ENCODE measurements around the gene AARS2. TPM values are rescaled to one million over a fixed set of nuclear protein-coding genes. Genes with fewer than 3 reads are reported as not detected.

AARS2 gene
- total and polyA plus RNA-seq, 10 of the 15 experiments (the other 5 are each of a cell fraction or from before 2014, with no cell fraction given), result 0.71 to 18.3 (median 12.7) TPM

GRCh38 chr6:44284121-44284520 lies 29.0 kb downstream of the AARS2 start:
- Histone ChIP-seq H3K4me3 (no peak overlapping the region), H3K27me3 (replicated peaks in 1 of 2; ENCODE audit: control insufficient read depth in 2 of 2, insufficient read depth in 2 of 2, low read length in 1 of 2) (peaks cover 0 to 1% of the 10 kb centered on the region in 2 experiments; a peak in 2 of 4 replicates), H3K9me3 (replicated peaks; ENCODE audit: control insufficient read depth, insufficient read depth, low read length) (no peaks in the 10 kb centered on the region), H3K79me2 (ENCODE audit: control insufficient read depth, insufficient read depth, low read length) (no peaks in the 10 kb centered on the region), H3K36me3 (ENCODE audit: control insufficient read depth in 2 of 2, insufficient read depth in 2 of 2, low read length in 1 of 2) (no peaks in the 10 kb centered on the region), H3K27ac (ENCODE audit: control insufficient read depth, insufficient read depth) (no peak overlapping the region), H2AFZ (ENCODE audit: control insufficient read depth, low read depth, low read length) (no peak overlapping the region), H3K4me1 (ENCODE audit: control insufficient read depth, insufficient read depth, low read length) (no peaks in the 10 kb centered on the region), H4K20me1 (ENCODE audit: control insufficient read depth, insufficient read depth) (no peaks in the 10 kb centered on the region), H3K4me2 (ENCODE audit: control insufficient read depth, insufficient read depth) (no peak overlapping the region), H3K9ac (ENCODE audit: control insufficient read depth, insufficient read depth, low read length) (no peak overlapping the region)
- WGBS (ENCODE audit: insufficient coverage, insufficient replicate concordance, low lambda C conversion rate, missing lambda C conversion rate), result 0% methylated on average over 2 of the region's 2 CpGs
- intact Hi-C loops (cut with micrococcal nuclease; ENCODE audit: unreplicated experiment), result no loop called here
- ChIA-PET RAD21 (ENCODE audit: unreplicated experiment) (no interaction called here), POLR2A (interaction anchor here (0.6 kb wide), 1 partner anchor 126 kb away, joined by 3 read pairs; no protein-coding TSS in a partner anchor), SMC1A (ENCODE audit: uncharacterized antibody, unreplicated experiment) (no interaction called here), CTCF (interaction anchor here (1.0 to 1.8 kb wide), 2 partner anchors 16 to 53 kb away, joined by 3 to 7 read pairs; no protein-coding TSS in a partner anchor)
- ATAC-seq, result no peak
- no TSS peak for BruUV-seq (replicated peaks)
- DNase-seq (ENCODE audit: low read depth, low spot score), result no peak
- FAIRE-seq, result no peak
- in situ Hi-C loops (cut with MboI), result no loop called here
- no peak for TF ChIP-seq BCLAF1 (IDR thresholded peaks at IDR 0.05)
- TF ChIP-seq SUPT20H (IDR thresholded peaks at IDR 0.05; ENCODE audit: borderline replicate concordance, control insufficient read depth, low read depth, low read length), result no peak
- TF ChIP-seq NFYB (IDR thresholded peaks at IDR 0.05; ENCODE audit: insufficient read depth, low read depth, low read length), result no peak
- no peak for TF ChIP-seq BACH1 (IDR thresholded peaks at IDR 0.05; ENCODE audit: borderline replicate concordance)
- TF ChIP-seq MEF2A (IDR thresholded peaks at IDR 0.05; ENCODE audit: insufficient read depth, low read depth, low read length), result no peak
- TF ChIP-seq EGR1 (IDR thresholded peaks at IDR 0.05; ENCODE audit: borderline replicate concordance in 1 of 2, low read depth in 2 of 2, low read length in 2 of 2), result no peak
- no peak for TF ChIP-seq CUX1 (IDR thresholded peaks at IDR 0.05; ENCODE audit: insufficient replicate concordance, low read depth, low read length)
- no peak for TF ChIP-seq SIX5 (IDR thresholded peaks at IDR 0.05; ENCODE audit: low read depth, low read length, severe bottlenecking)
- TF ChIP-seq FOXK2 (IDR thresholded peaks at IDR 0.05), result no peak
- no peak for TF ChIP-seq SMAD1 (IDR thresholded peaks at IDR 0.05; ENCODE audit: low read depth, partially characterized antibody)
- no peak for TF ChIP-seq POLR2AphosphoS2 (IDR thresholded peaks at IDR 0.05; ENCODE audit: low read depth, low read length)
- no peak for TF ChIP-seq ZZZ3 (IDR thresholded peaks at IDR 0.05; ENCODE audit: control insufficient read depth, insufficient read length, low read depth)
